ENCODE measurements around the gene CD63. TPM values are rescaled to one million over a fixed set of nuclear protein-coding genes. Genes with fewer than 3 reads are reported as not detected.

Gene CD63
- total and polyA plus RNA-seq, 9 of the 15 experiments (the other 6 are each of a cell fraction or from before 2014, with no cell fraction given), result 313 to 735 (median 433) TPM

DNA sequence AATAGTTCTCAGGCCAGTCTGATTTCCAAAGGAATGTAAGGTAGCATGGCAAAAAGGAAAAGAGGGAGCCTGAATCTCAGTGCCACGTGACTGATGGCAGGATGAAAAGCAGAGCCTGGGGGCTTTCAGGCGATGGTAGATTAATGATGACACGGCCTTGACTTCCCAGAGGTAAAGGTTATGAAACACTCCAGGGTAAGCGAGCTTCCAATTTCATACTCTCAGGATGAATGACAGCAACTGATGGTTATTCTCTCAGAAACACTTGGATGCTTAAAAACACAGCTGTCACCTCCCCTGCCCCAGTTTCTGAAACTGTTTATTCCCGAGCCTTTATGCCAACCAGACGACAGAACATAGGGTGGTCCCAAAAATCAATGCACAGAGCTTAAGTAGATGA is 42.9 kb upstream of the CD63 start (continued):
- no peak for TF ChIP-seq HOXB6 (CRISPR knock-in tag; IDR thresholded peaks at IDR 0.05; ENCODE audit: borderline replicate concordance)

DNA sequence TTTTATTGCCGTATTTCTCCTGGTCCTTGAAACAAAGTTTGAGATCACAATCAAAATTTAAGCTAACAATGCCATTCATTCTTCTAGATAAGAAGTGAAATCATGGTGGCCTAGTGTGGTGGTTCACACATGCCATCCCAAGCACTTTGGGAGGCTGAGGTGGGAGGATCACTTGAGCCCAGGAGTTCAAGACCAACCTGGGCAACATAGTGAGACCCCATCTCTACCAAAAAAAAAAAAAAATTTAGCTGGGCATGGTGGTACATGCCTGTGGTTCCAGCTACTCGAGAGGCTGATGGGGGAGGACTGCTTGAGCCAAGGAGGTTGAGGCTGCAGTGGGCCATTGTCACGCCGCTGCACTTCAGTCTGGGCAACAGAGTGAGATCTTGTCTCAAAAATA is 38.3 kb upstream of the CD63 start:
- FAIRE-seq (no peak), ATAC-seq (no peak), DNase-seq (ENCODE audit: extremely low read depth in 1 of 4, low spot score in 3 of 4) (no peak)
- peaks cover 10% of the 10 kb centered on the region for H3K79me2 ChIP-seq (ENCODE audit: control insufficient read depth, insufficient read depth, low read length)
- CTCF ChIA-PET (ENCODE audit: low intra/inter-chr PET ratio), result no interaction called here
- 98% methylated on average over 4 of the region's 4 CpGs for WGBS (ENCODE audit: insufficient coverage, low coverage, missing lambda C conversion rate)
- H3K36me3 ChIP-seq (ENCODE audit: control insufficient read depth, insufficient read depth, low read length), result peaks cover 66% of the 10 kb centered on the region
- no peak overlapping the region for H2AFZ ChIP-seq (ENCODE audit: low read depth, low read length)
- no peak overlapping the region for H3K4me2 ChIP-seq (ENCODE audit: insufficient read depth, low read length)
- peaks cover 4% of the 10 kb centered on the region for H3K9me1 ChIP-seq (ENCODE audit: control insufficient read depth, insufficient read depth, low read length)
- no peak overlapping the region for H3K9ac ChIP-seq (ENCODE audit: insufficient read depth in 1 of 2, low read depth in 2 of 2, low read length in 2 of 2)
- no peak overlapping the region for H3K27ac ChIP-seq (ENCODE audit: extremely low read depth, low read depth, low read length)
- in situ Hi-C loops (cut with MboI) (no loop called here), intact Hi-C loops (cut with micrococcal nuclease) (no loop called here)
- POLR2A ChIA-PET, result interaction anchor here (0.7 to 1.3 kb wide), 5 partner anchors 11 to 46 kb away, joined by 3 to 4 read pairs (median 3); no protein-coding TSS in a partner anchor
- H3K27me3 ChIP-seq (ENCODE audit: control insufficient read depth in 2 of 2, insufficient read depth in 2 of 2, low read length in 2 of 2), result no peaks in the 10 kb centered on the region
- no peaks in the 10 kb centered on the region for H3K4me1 ChIP-seq (replicated peaks in 1 of 2; ENCODE audit: control insufficient read depth in 2 of 2, insufficient read depth in 2 of 2, low read length in 2 of 2)
- BruUV-seq (replicated peaks), result no TSS peak
- H4K20me1 ChIP-seq (replicated peaks; ENCODE audit: control insufficient read depth, insufficient read depth, low read length), result no peaks in the 10 kb centered on the region
- H3K4me3 ChIP-seq, result no peak overlapping the region
- no peaks in the 10 kb centered on the region for H3K9me3 ChIP-seq (replicated peaks; ENCODE audit: control insufficient read depth, insufficient read depth, low read depth, low read length)
- TF ChIP-seq POLR2G (IDR thresholded peaks at IDR 0.05; ENCODE audit: low read depth, low read length) (no peak), DNMT1 (IDR thresholded peaks at IDR 0.05) (no peak), ZNF121 (CRISPR knock-in tag; conservative IDR thresholded peaks at IDR 0.05) (peak; percentile 8; the same call in 1 of the 2 replicates), NFRKB (IDR thresholded peaks at IDR 0.05; ENCODE audit: low read depth) (no peak)
- TF ChIP-seq, protein P1, sequence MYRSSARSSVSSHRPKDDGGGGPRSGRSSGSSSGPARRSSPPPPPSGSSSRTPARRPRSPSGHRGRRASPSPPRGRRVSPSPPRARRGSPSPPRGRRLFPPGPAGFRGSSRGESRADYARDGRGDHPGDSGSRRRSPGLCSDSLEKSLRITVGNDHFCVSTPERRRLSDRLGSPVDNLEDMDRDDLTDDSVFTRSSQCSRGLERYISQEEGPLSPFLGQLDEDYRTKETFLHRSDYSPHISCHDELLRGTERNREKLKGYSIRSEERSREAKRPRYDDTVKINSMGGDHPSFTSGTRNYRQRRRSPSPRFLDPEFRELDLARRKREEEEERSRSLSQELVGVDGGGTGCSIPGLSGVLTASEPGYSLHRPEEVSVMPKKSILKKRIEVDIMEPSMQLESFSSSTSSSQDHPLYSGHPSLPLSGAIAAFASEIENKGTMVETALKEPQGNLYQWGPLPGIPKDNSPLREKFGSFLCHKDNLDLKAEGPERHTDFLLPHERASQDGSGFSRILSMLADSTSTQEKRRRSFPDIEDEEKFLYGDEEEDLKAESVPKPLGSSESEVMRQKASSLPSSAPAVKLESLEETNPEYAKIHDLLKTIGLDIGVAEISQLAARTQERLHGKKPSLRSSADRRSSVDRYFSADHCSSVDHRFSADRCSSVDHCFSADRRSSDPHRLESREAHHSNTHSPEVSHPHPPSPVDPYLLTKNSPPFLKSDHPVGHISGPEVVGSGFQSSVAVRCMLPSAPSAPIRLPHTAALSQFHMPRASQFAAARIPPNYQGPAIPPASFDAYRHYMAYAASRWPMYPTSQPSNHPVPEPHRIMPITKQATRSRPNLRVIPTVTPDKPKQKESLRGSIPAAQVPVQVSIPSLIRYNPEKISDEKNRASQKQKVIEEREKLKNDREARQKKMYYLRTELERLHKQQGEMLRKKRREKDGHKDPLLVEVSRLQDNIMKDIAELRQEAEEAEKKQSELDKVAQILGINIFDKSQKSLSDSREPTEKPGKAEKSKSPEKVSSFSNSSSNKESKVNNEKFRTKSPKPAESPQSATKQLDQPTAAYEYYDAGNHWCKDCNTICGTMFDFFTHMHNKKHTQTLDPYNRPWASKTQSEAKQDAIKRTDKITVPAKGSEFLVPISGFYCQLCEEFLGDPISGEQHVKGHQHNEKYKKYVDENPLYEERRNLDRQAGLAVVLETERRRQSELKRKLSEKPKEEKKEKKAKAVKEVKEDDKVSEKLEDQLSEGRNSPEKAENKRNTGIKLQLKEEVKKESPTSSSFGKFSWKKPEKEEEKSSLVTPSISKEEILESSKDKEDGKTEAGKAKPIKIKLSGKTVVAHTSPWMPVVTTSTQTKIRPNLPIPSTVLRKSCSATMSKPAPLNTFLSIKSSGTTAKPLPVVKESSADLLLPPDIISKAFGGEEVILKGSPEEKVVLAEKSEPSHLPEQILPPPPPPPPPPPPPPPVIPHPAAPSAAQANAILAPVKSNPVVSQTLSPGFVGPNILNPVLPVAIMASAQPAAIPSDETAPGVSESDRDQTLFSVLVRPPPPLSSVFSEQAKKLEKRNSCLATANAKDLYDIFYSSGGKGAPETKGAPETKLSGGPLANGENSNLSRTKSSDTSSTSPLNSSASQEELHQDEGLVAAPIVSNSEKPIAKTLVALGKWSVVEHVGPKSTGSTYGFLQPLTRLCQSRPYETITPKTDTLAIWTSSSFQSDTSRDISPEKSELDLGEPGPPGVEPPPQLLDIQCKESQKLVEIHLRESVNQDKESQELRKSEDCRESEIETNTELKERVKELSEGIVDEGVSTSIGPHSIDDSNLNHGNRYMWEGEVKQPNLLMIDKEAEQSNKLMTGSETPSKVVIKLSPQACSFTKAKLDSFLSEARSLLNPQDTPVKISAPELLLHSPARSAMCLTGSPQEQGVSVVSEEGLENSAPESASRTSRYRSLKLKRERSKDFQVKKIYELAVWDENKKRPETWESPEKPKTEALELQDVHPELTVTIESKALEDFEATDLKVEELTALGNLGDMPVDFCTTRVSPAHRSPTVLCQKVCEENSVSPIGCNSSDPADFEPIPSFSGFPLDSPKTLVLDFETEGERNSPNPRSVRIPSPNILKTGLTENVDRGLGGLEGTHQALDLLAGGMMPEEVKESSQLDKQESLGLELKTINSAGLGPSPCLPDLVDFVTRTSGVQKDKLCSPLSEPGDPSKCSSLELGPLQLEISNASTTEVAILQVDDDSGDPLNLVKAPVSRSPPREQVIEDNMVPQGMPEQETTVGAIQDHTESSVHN (IDR thresholded peaks at IDR 0.05; ENCODE audit: borderline replicate concordance in 1 of 2, low read depth in 1 of 2), result no peak
- TF ChIP-seq, protein P2, sequence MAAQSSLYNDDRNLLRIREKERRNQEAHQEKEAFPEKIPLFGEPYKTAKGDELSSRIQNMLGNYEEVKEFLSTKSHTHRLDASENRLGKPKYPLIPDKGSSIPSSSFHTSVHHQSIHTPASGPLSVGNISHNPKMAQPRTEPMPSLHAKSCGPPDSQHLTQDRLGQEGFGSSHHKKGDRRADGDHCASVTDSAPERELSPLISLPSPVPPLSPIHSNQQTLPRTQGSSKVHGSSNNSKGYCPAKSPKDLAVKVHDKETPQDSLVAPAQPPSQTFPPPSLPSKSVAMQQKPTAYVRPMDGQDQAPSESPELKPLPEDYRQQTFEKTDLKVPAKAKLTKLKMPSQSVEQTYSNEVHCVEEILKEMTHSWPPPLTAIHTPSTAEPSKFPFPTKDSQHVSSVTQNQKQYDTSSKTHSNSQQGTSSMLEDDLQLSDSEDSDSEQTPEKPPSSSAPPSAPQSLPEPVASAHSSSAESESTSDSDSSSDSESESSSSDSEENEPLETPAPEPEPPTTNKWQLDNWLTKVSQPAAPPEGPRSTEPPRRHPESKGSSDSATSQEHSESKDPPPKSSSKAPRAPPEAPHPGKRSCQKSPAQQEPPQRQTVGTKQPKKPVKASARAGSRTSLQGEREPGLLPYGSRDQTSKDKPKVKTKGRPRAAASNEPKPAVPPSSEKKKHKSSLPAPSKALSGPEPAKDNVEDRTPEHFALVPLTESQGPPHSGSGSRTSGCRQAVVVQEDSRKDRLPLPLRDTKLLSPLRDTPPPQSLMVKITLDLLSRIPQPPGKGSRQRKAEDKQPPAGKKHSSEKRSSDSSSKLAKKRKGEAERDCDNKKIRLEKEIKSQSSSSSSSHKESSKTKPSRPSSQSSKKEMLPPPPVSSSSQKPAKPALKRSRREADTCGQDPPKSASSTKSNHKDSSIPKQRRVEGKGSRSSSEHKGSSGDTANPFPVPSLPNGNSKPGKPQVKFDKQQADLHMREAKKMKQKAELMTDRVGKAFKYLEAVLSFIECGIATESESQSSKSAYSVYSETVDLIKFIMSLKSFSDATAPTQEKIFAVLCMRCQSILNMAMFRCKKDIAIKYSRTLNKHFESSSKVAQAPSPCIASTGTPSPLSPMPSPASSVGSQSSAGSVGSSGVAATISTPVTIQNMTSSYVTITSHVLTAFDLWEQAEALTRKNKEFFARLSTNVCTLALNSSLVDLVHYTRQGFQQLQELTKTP (IDR thresholded peaks at IDR 0.05; ENCODE audit: low read depth in 1 of 2, partially characterized antibody in 2 of 2), result no peak

All from K562 (cell line).